ENCODE measurements around the gene ING5.

GRCh38 chr2:241777686-241778627 is 76.1 kb downstream of the ING5 start:
- TF ChIP-seq CTCF (conservative IDR thresholded peaks at IDR 0.05; ENCODE audit: low read depth, low read length) (no peak), EZH2 (IDR thresholded peaks at IDR 0.05; ENCODE audit: low read length, unreplicated experiment) (no peak), EZH2phosphoT487 (IDR thresholded peaks at IDR 0.05; ENCODE audit: borderline replicate concordance, low read length) (no peak)

Measured in PC-3 (cell line).